SK-N-SH (cell line): ENCODE measurements around the gene GPATCH1. TPM values are rescaled to one million over a fixed set of nuclear protein-coding genes. Genes with fewer than 3 reads are reported as not detected.

Experiments
- CTCF ChIA-PET: fragments of 300-600, 350-600 bp; formaldehyde crosslinking; extraction: SDS; loops from one replicate; lab custom pipeline; 2021; lab: Yijun Ruan, JAX
- POLR2A ChIA-PET: fragments of 350-600 bp; sonication (Branson Sonifier 250); formaldehyde crosslinking; extraction: SDS; loops from one replicate; lab custom pipeline; 2020; ENCODE audit warnings: antibody characterized with exemption, inconsistent platforms; lab: Yijun Ruan, JAX
- DNase-seq: peaks from one replicate; pipeline ENCODE4 v3.0.0; 2012
- H2AFZ ChIP-seq: fragments of 200-600 bp; sonication (generic); 2 replicates; pipeline ENCODE4 v1.8.1; 2016; ENCODE audit warnings: antibody characterized with exemption, mild to moderate bottlenecking, low read depth
- H3F3A ChIP-seq: fragments of 200-600 bp; sonication (generic); replicated peaks from 2 replicates; pipeline ENCODE3; 2016; ENCODE audit warnings: antibody characterized with exemption, mild to moderate bottlenecking; ENCODE audit not compliant: insufficient read depth
- H3K27ac ChIP-seq, 2 experiments: fragments of 200-500 bp in 1 of 2; fragments of 200-600 bp in 1 of 2; sonication (Bioruptor generic) in 1 of 2; sonication (generic), shearing (Covaris generic) in 1 of 2; 2 replicates each; pipeline versions ENCODE4 v1.5.1 to v1.6.1; 2014 to 2016; ENCODE audit warnings: low read depth in 2 of 2, inconsistent platforms in 1 of 2, low read length in 1 of 2, mild to moderate bottlenecking in 1 of 2, mixed read lengths in 1 of 2
- H3K27me3 ChIP-seq: fragments of 200-600 bp; sonication (generic), shearing (Covaris generic); 2 replicates; pipeline ENCODE4 v1.6.1; 2016; ENCODE audit warnings: mixed run types; ENCODE audit not compliant: insufficient read depth
- H3K36me3 ChIP-seq, 2 experiments: fragments of 200-500 bp in 1 of 2; fragments of 200-600 bp in 1 of 2; sonication (Bioruptor generic) in 1 of 2; sonication (generic) in 1 of 2; replicated peaks in 1 of 2; 2 replicates each; pipeline versions ENCODE3 to v1.5.1; 2014 to 2016; ENCODE audit warnings: low read length in 1 of 2, mild to moderate bottlenecking in 1 of 2; ENCODE audit not compliant: insufficient read depth in 2 of 2, control insufficient read depth in 1 of 2
- H3K4me1 ChIP-seq, 2 experiments: fragments of 200-500 bp in 1 of 2; fragments of 200-600 bp in 1 of 2; sonication (Bioruptor generic) in 1 of 2; sonication (generic), shearing (Covaris generic) in 1 of 2; 2 replicates each; pipeline versions ENCODE4 v1.5.1 to v1.6.1; 2014 to 2016; ENCODE audit warnings: low read depth in 1 of 2, low read length in 1 of 2, mixed run types in 1 of 2; ENCODE audit not compliant: insufficient read depth in 2 of 2, control insufficient read depth in 1 of 2
- H3K4me2 ChIP-seq: fragments of 200-600 bp; sonication (generic), shearing (Covaris generic); 2 replicates; pipeline ENCODE4 v1.6.1; 2017; ENCODE audit warnings: mixed run types
- H3K4me3 ChIP-seq, 2 experiments: fragments of 200-500 bp in 1 of 2; fragments of 200-600 bp in 1 of 2; sonication (Bioruptor generic) in 1 of 2; sonication (generic), shearing (Covaris generic) in 1 of 2; 2 replicates each; pipeline versions ENCODE4 v1.5.1 to v1.8.1; 2014 to 2016; ENCODE audit warnings: low read depth in 2 of 2, inconsistent platforms in 1 of 2, low read length in 1 of 2, mild to moderate bottlenecking in 1 of 2, mixed read lengths in 1 of 2, moderate library complexity in 1 of 2
- H3K79me2 ChIP-seq: fragments of 200-600 bp; sonication (generic); 2 replicates; pipeline ENCODE4 v1.8.1; 2017; ENCODE audit warnings: mild to moderate bottlenecking; ENCODE audit not compliant: insufficient read depth
- H3K9ac ChIP-seq: fragments of 200-600 bp; sonication (generic); 2 replicates; pipeline ENCODE4 v1.6.1; 2017; ENCODE audit warnings: mixed run types
- H3K9me2 ChIP-seq: fragments of 200-600 bp; sonication (generic); 2 replicates; pipeline ENCODE4 v1.6.1; 2017; ENCODE audit warnings: mixed run types
- H3K9me3 ChIP-seq: fragments of 200-600 bp; sonication (generic); 2 replicates; pipeline ENCODE4 v1.6.1; 2017; ENCODE audit warnings: mixed run types, mild to moderate bottlenecking, moderate library complexity
- H4K20me1 ChIP-seq: fragments of 200-600 bp; sonication (generic); 2 replicates; pipeline ENCODE4 v1.6.1; 2017; ENCODE audit warnings: mild to moderate bottlenecking, mixed run types; ENCODE audit not compliant: insufficient read depth
- EP300 ChIP-seq, 2 experiments: IDR thresholded peaks; 2 replicates each; pipeline versions ENCODE4 v1.4.0 to v1.6.1; 2012; ENCODE audit warnings: borderline replicate concordance in 1 of 2, low read depth in 1 of 2, low read length in 1 of 2
- FOSL2 ChIP-seq: IDR thresholded peaks from 2 replicates; pipeline ENCODE4 v1.4.0; 2012; ENCODE audit warnings: low read depth, mild to moderate bottlenecking, moderate library complexity, borderline replicate concordance
- FOXJ3 ChIP-seq: sonication (generic); formaldehyde crosslinking; IDR thresholded peaks from 2 replicates; pipeline ENCODE4 v1.5.1; 2020; ENCODE audit warnings: mild to moderate bottlenecking, missing genetic modification reagents
- FOXM1 ChIP-seq: IDR thresholded peaks from 2 replicates; pipeline ENCODE4 v1.4.0; 2012; ENCODE audit warnings: low read depth, mild to moderate bottlenecking
- MEF2A ChIP-seq: IDR thresholded peaks from 2 replicates; pipeline ENCODE4 v1.4.0; 2012; ENCODE audit warnings: low read depth, borderline replicate concordance
- NFIC ChIP-seq: IDR thresholded peaks from 2 replicates; pipeline ENCODE4 v1.4.0; 2012; ENCODE audit warnings: borderline replicate concordance
- REST ChIP-seq: IDR thresholded peaks from 2 replicates; pipeline ENCODE4 v1.6.1; 2012; ENCODE audit warnings: mild to moderate bottlenecking, low read depth, low read length, moderate library complexity
- SIN3A ChIP-seq: IDR thresholded peaks from 2 replicates; pipeline ENCODE4 v1.6.1; 2012; ENCODE audit warnings: low read depth, mild to moderate bottlenecking, low read length, moderate library complexity, borderline replicate concordance
- TAF1 ChIP-seq: IDR thresholded peaks from 2 replicates; pipeline ENCODE4 v1.6.1; 2012; ENCODE audit warnings: low read depth, mild to moderate bottlenecking, low read length, moderate library complexity, borderline replicate concordance
- ZBTB33 ChIP-seq: IDR thresholded peaks from 2 replicates; pipeline ENCODE4 v1.4.0; 2012; ENCODE audit warnings: low read depth, borderline replicate concordance
- WGBS: methylation state at CpG from one replicate; pipeline ENCODE4 v1.1.6; 2017; ENCODE audit warnings: low lambda C conversion rate; 5-methylcytosine and 5-hydroxymethylcytosine counted together
- polyA plus RNA-seq, 3 experiments: library from polyadenylated mRNA; depleted of rRNA; stranded (reverse); fragments of >200 nt; gene quantifications; 2 replicates each; pipeline ENCODE4 v1.2.3, GENCODE V29; 2012
- TF ChIP-seq, protein P1 (sequence below): fragments of 200-600 bp; sonication (generic); IDR thresholded peaks from 2 replicates; pipeline ENCODE4 v1.6.1; 2017; ENCODE audit warnings: antibody characterized with exemption, mild to moderate bottlenecking, moderate library complexity
- TF ChIP-seq, protein P2 (sequence below): IDR thresholded peaks from 2 replicates; pipeline ENCODE4 v1.4.0; 2012; ENCODE audit warnings: low read depth

The GPATCH1 gene
- polyA plus RNA-seq, 1 of the 3 experiments (the other 2 are of a cell fraction): 5.9 TPM

DNA sequence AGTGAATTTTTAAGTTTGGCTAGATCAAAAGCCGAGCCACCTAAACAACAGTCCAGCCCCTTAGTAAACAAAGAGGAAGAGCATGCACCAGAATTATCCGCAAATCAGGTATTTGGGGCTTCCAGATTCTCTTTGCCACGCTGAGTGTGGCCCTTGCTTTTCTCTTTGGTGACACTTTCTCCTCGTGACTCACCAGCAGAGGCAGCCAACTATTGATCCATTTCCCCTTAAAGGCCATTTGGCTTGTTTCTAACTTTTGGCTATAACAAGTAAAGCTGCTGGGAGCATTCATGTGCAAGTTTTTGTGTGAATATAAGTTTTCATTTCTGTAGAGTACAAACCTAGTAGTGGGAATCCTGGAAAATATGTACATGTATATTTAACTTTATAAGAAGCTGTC is 33.3 kb downstream of the GPATCH1 start:
- Histone ChIP-seq H3K9me3 (no peaks in the 10 kb centered on the region), H3K9ac (no peak overlapping the region), H3K36me3 (peaks cover 33 to 57% of the 10 kb centered on the region in 2 experiments), H4K20me1 (no peaks in the 10 kb centered on the region), H3K4me1 (peaks cover 0 to 6% of the 10 kb centered on the region in 2 experiments; a peak in 1 of 4 replicates), H3F3A (peaks cover 5% of the 10 kb centered on the region), H3K27ac (no peak overlapping the region), H3K79me2 (no peaks in the 10 kb centered on the region), H3K4me2 (no peak overlapping the region), H3K27me3 (no peaks in the 10 kb centered on the region), H2AFZ (no peak overlapping the region), H3K9me2 (no peaks in the 10 kb centered on the region), H3K4me3 (no peak overlapping the region)
- TF ChIP-seq FOSL2: no peak
- no peak for TF ChIP-seq TAF1
- TF ChIP-seq SIN3A: no peak
- TF ChIP-seq NFIC: no peak
- no peak for TF ChIP-seq FOXJ3 (CRISPR knock-in tag)
- no peak for TF ChIP-seq REST
- no peak for TF ChIP-seq FOXM1
- TF ChIP-seq ZBTB33: no peak
- TF ChIP-seq EP300 (IDR thresholded peaks at IDR 0.05; ENCODE audit: borderline replicate concordance in 1 of 2, low read depth in 1 of 2, low read length in 1 of 2): no peak
- TF ChIP-seq, protein P1, sequence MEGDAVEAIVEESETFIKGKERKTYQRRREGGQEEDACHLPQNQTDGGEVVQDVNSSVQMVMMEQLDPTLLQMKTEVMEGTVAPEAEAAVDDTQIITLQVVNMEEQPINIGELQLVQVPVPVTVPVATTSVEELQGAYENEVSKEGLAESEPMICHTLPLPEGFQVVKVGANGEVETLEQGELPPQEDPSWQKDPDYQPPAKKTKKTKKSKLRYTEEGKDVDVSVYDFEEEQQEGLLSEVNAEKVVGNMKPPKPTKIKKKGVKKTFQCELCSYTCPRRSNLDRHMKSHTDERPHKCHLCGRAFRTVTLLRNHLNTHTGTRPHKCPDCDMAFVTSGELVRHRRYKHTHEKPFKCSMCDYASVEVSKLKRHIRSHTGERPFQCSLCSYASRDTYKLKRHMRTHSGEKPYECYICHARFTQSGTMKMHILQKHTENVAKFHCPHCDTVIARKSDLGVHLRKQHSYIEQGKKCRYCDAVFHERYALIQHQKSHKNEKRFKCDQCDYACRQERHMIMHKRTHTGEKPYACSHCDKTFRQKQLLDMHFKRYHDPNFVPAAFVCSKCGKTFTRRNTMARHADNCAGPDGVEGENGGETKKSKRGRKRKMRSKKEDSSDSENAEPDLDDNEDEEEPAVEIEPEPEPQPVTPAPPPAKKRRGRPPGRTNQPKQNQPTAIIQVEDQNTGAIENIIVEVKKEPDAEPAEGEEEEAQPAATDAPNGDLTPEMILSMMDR: no peak
- TF ChIP-seq, protein P2, sequence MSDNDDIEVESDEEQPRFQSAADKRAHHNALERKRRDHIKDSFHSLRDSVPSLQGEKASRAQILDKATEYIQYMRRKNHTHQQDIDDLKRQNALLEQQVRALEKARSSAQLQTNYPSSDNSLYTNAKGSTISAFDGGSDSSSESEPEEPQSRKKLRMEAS: no peak
- TF ChIP-seq MEF2A: no peak
- 87% methylated on average over 4 of the region's 4 CpGs for WGBS
- DNase-seq: no peak
- ChIA-PET CTCF (interaction anchor here (18.9 kb wide), 1 partner anchor 140 kb away, joined by 215 read pairs; the partner anchor contains the start of genes CEP89 and FAAP24), POLR2A (no interaction called here)
